HEK293T (cell line): Measurements from ENCODE around the gene SLC22A13.

Source experiments
- FOXK2 ChIP-seq: fragments of 450-650 bp; IDR thresholded peaks from 2 replicates; pipeline ENCODE4 v1.6.1; 2016; ENCODE audit warnings: mild to moderate bottlenecking
- SP1 ChIP-seq: fragments of 450-650 bp; IDR thresholded peaks from 2 replicates; pipeline ENCODE4 v1.6.1; 2017

DNA sequence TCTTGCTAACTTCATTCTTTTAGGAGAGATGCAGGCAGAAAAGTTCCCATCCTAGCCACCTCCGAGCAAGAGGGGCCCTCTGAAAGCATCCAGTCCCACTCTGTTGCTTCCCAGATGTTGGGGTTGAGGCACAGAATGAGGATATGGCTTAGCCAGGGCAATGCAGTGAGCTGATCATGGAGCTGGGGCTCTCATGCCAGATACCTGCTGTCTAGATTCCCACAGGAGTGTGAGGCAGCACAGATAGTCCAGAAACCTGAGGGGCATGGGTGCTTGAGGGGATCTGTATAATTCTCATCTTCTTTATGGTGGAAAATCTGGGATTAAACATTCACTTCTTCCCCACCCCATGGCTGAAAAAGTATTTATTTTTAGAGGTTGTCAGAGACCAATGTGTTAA is 1.2 kb downstream of the SLC22A13 start:
- TF ChIP-seq FOXK2 (no peak), SP1 (no peak)
